HG03457 (cell line): ENCODE results near the gene IL22RA2.

Source experiments
- ATAC-seq: cut with Tn5 transposase; IDR thresholded peaks from one replicate; pipeline ENCODE4 v1.9.1; 2021; ENCODE audit warnings: moderate number of reproducible peaks; ENCODE audit not compliant: unreplicated experiment

IL22RA2 gene

DNA sequence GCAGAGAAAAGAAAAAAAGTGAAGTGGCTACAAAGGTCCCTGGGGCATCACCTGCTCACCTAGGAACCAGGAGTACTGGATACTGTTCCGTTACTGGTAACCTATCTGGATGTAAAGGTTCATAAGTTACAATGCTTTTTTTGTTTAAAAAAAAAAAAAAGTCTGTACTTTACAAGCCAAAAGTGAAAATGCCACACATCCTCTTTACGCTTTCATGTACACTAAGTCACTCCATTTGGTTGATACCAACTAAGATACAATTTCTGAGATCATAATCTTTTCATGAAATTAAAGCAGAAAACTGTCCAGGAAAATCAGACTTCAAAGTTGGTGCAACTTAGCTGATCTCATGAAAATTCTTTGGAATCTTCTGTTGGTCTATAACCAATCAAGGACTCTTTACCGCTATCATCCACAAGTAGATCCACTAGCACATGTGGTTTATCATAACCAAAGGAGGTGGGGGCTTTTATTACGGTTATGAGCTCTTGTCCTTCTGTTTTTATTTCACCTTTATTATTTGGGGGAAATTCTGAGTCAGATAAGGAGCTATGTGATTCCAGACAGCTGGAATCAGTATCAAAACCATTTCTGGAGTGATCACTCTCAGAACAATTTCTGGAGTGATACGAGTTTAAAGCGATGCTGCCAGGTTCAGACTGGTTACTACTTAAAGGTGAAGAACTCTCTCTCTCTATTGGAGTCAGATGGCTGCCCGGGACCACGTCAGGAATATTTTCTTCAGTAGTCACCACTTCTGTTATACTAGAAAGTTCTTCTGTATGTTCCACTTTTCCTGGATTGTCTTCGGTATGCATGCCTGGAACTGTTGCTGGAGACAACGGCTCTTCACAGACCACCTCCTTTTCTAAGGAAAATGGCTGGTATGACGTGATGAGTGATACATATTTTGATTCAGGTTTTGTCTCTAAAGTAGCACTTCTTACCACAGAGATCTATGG lies 24.5 kb upstream of the IL22RA2 start:
- ATAC-seq: no peak

GRCh38 chr6:137193256-137194070 lies 20.0 kb upstream of the IL22RA2 start:
- no peak for ATAC-seq

DNA sequence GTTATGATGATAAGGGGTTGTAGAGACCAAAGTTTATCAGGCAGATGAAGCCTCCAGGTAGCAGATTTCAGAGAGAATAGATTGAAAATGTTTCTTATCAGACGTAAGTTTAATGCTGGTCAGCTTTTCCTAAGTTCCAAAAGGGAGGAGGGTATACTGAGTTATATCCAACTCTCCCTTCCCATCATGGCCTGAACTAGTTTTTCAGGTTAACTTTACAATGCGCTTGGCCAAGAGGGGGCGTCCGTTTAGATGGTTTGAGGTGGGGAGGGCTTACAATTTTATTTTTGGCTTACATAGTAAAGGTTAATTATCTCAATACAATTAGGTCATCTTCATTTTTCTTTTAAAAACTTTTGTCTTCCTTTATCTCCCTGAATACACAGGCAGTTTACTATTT lies 19.4 kb upstream of the IL22RA2 start:
- ATAC-seq: no peak

DNA sequence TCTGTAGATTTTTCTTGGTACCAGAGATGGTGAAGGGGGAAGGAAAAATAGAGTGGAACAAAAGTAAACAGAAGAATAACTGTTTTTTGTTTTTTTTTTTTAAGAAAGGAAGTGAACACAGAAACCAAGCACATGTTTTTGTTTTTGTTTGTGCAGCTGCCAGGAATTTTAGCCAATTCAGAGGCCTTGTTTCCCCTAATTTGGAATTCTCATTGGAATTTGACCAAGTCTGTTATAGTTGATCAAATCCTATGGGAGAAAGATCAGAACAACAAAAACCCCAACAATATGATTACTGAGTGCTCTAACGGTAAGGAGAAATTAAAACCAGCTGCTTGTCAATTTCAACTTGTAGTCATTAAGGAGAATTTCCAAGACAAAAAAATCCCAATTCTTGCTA lies 18.2 kb upstream of the IL22RA2 start:
- ATAC-seq: no peak

DNA sequence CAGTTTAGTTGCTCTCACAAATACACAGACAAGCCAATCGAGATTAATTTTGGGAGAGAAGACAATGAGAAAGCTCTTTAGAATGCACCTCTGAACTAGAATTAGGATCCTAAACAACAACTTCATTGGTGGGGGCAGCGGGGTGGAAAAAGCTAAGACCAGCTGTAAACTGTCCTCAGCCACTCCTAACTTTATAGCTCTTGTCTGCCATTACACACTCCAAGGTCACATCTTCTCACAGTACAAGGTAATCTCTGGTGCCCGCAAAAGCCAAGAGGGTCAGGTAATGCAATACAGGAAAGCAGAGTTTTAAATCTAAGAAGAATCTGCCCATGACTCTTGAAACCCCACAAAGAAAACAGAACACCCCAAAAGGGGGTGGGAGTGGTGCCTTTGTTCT lies 17.8 kb upstream of the IL22RA2 start:
- ATAC-seq: no peak

DNA sequence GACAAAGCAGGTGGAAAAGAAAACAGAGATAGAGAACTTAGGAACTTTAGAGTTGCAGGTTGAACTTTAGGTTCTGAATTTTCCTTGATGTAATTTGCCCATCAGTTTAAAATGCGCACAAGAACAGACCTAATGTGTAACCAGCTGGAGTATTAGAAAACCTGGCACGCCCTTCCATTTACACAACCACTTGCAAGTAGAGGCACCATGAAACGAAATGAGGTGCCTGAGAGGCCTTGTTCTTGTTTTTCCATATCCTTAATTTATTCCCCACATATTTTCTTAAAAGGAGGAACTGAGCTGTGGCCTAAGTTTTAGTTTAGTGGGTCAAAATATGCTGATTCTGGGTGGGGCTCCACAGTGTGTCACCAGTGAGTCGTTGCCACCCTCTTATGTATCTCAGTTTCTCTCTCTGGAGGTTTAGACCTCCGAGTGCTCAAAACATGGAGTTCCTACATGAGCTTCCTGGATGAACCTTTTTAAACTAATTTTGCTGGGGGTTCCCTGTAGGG lies 17.2 kb upstream of the IL22RA2 start:
- ATAC-seq: no peak

- ATAC-seq: no peak
Observed at GRCh38 chr6:137188855-137189254, 15.4 kb upstream of the IL22RA2 start.

DNA sequence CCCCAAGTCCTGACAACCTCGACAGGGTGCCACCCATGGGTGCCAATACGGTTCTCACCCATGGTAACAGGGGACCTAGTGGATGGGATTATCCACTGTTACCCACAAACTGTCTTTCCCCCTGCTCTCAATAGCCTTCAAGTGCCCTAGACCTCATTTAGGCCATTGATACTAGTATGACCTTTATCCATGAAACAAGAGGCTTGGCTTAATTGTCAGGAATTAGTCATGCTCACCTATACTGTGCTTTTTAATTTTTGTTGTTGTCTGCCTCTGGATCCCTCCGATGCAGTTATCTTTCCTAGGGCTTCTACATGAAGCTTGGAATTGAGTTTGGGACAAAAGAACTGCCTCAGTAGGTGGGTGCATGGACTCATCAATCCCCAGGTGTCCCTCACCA lies 11.8 kb upstream of the IL22RA2 start:
- ATAC-seq: no peak

DNA sequence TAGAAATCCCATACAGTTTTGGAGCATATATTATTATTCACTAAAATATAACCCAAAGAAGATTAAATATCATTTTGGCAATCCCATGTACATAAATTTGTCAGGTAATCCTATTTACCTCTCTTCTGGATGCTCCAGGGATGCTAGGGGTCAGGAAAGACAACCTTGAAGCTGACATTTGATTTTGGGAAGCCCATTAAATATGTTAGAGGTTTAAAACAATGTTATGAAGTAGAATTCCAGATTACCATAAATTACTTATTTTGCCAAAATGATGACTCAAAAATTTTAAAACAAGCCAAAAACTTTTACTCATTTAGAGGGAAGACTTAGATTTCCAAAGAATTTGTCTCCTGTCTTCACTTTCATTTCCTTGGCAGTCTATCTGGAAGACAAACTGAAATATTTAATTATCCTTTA lies 9.2 kb upstream of the IL22RA2 start:
- ATAC-seq: no peak

GRCh38 chr6:137181891-137182653 lies 8.6 kb upstream of the IL22RA2 start:
- ATAC-seq: no peak

DNA sequence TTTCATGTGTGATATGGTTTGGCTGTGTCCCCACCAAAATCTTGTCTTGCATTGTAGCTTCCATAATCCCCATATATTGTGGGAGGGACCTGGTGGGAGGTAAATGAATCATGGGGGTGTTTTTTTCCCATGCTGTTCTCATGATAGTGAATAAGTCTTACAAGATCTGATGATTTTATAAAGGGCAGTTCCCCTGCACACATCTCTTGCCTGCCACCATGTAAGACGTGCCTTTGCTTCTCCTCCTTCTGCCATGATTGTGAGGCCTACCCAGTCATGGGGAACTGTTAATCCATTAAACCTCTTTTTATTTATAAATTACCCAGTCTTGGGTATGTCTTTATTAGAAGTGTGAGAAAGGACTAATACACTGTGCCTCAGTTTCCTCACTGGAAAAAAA lies 4.2 kb upstream of the IL22RA2 start:
- no peak for ATAC-seq

GRCh38 chr6:137176729-137177128 lies 3.3 kb upstream of the IL22RA2 start:
- ATAC-seq: no peak

- ATAC-seq: no peak
Observed at GRCh38 chr6:137175868-137176245, 2.4 kb upstream of the IL22RA2 start.

GRCh38 chr6:137175157-137175867 lies 1.9 kb upstream of the IL22RA2 start:
- no peak for ATAC-seq

- no peak for ATAC-seq
Observed at GRCh38 chr6:137172734-137173431, 561 bp downstream of the IL22RA2 start.

- ATAC-seq: peak; percentile 50
Observed at GRCh38 chr6:137171824-137172733, 1.4 kb downstream of the IL22RA2 start.

DNA sequence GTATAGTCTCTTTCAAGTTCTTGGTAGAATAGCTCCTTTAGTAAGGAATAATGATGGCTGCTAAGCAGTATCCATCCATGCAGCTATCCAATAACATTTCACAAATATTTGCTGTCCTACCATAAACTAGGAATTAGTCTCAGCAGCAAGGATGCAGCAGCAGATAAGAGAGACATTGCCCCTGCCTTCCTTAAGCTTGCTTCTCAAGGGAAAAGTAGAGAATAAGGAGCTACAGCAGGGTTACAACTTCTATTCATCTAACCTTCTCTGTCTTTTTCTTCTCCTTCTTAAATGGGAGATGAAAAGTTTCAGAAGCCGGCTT lies 2.4 kb downstream of the IL22RA2 start:
- ATAC-seq: no peak

DNA sequence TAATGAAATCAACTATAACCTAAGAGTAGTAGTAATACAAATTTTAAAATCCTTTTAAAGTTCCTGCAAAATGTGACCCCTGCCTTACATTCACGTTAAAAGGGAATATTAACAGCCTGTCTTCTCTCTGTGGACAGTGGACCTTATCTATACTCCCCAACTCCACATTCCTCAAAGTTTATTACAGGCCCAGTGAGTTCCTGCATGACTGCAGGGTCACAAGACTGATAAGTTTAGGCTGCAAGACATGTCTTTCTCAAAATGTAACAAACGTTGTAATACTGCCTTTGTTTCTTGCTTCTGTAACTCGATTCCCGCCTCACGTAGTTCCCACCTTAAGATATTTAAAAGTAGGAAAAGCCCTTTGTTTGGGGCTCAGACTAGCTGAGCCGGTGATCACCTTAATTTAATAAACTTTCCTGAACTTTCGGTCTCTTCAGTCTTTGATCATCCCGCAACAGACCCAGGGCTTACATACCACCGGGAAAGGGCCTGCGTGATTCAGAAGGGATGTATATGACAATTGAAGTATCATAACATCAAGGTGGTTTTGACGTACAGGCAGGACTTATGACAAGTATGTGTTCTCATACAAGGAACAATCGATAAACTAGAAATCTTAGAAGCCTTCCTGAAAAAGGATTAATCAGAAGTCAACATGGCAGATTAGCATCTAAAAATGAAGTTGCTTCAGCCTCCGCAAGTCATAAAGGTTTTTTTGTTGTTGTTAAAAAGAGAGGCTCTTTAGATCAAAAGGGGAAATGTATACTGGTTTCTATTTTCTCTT lies 3.0 kb downstream of the IL22RA2 start:
- ATAC-seq: no peak
